ENCODE measurements around the gene ADSL. TPM values are rescaled to one million over a fixed set of nuclear protein-coding genes. Genes with fewer than 3 reads are reported as not detected.

The ADSL gene
- total RNA-seq (2012; rRNA removed), result 181 and 229 TPM in 2 replicates
- polyA plus RNA-seq (2012; rRNA removed), result 89.8 and 93.6 TPM in 2 replicates
- 54.2 and 95.4 TPM in 2 replicates for polyA plus RNA-seq (2012; cell fraction: cytosol; rRNA removed)
- 84.2 and 143 TPM in 2 replicates for polyA plus RNA-seq (2012; cell fraction: nucleus; rRNA removed; ENCODE audit: low replicate concordance)
- Bru-seq, nascent RNA, result percentile 80 among the genes with signal in this experiment
- BruChase-seq, experiment 1, labeled RNA remaining after a 6-hour chase, result percentile 93 among the genes with signal in this experiment
- percentile 85 among the genes with signal in this experiment for BruChase-seq, experiment 2, labeled RNA remaining after a 2-hour chase
- long read RNA-seq, full-length matches to known transcripts, result 74 of 83 reads
- long read RNA-seq, partial matches to known transcripts, result 3 of 83 reads
- long read RNA-seq, other reads (novel, unspliced or antisense), result 6 of 83 reads

GRCh38 chr22:40346185-40347118 lies at the start of gene ADSL:
Gene ADSL, plus strand, starts transcription at chr22:40346500. Its CDS starts 59 bp downstream, at chr22:40346559.
- DNase-seq (peak; percentile 79), ATAC-seq (ENCODE audit: low read depth) (peak; percentile 97)
- peak within 1 kb of the TSS; percentile 94 for H4K91ac ChIP-seq (ENCODE audit: insufficient read depth, low read depth, low read length)
- H3K4me3 ChIP-seq (ENCODE audit: insufficient read depth, low read depth, low read length), result peak within 1 kb of the TSS; percentile 88
- no TSS peak for BruUV-seq (replicated peaks)
- intact Hi-C loops (cut with micrococcal nuclease), result loop anchor here (1.0 to 5.0 kb wide), 4 partner anchors 34 to 302 kb away; partner anchors contain the start of gene TNRC6B
- peak within 1 kb of the TSS; percentile 73 for H3K18ac ChIP-seq (ENCODE audit: low read depth, low read length)
- peak within 1 kb of the TSS; percentile 96 for H2BK5ac ChIP-seq (ENCODE audit: low read depth, low read length, poor library complexity, severe bottlenecking)
- peak within 1 kb of the TSS; percentile 95 for H3K27ac ChIP-seq (ENCODE audit: insufficient read depth, low read length)
- H3K9me1 ChIP-seq (ENCODE audit: insufficient read depth, low read length), result peaks cover 3% of the 10 kb centered on the region; the same call in 1 of the 2 replicates
- H3K4ac ChIP-seq (ENCODE audit: low read depth, low read length), result peak within 1 kb of the TSS; percentile 95
- ChIA-PET CTCF (interaction anchor here (0.8 to 1.3 kb wide), 3 partner anchors 11 to 310 kb away, joined by 4 read pairs; no protein-coding TSS in a partner anchor), POLR2A (ENCODE audit: unreplicated experiment) (interaction anchor here (0.5 to 0.6 kb wide), 2 partner anchors 75 to 180 kb away, joined by 5 to 11 read pairs; no protein-coding TSS in a partner anchor)
- H4K5ac ChIP-seq (ENCODE audit: low read depth, low read length), result peak within 1 kb of the TSS; percentile 91
- peak within 1 kb of the TSS; percentile 97 for H3K14ac ChIP-seq (replicated peaks; ENCODE audit: low read depth, low read length)
- peaks cover 10% of the 10 kb centered on the region for H3K36me3 ChIP-seq (ENCODE audit: control insufficient read depth, insufficient read depth, low read length)
- H3K4me2 ChIP-seq (ENCODE audit: low read depth, low read length), result peak within 1 kb of the TSS; percentile 86
- H3K27me3 ChIP-seq (ENCODE audit: control insufficient read depth, insufficient read depth, low read length), result no peaks in the 10 kb centered on the region
- WGBS, 2 experiments (ENCODE audit: extremely low coverage in 2 of 2, insufficient read length in 1 of 2), result 0% methylated on average over 23 of the region's 65 CpGs; no CpG with 5 or more reads in 1 of the 2 experiments
- H2BK15ac ChIP-seq (ENCODE audit: low read depth, low read length), result peak within 1 kb of the TSS; percentile 76; the same call in 2 of the 3 replicates
- H2BK120ac ChIP-seq (ENCODE audit: low read depth, low read length), result peak within 1 kb of the TSS; percentile 90
- peak within 1 kb of the TSS; percentile 98 for H2AFZ ChIP-seq (replicated peaks; ENCODE audit: low read length, poor library complexity)
- H4K8ac ChIP-seq (ENCODE audit: low read depth in 2 of 2, low read length in 2 of 2), result peak within 1 kb of the TSS; percentile 96 to 97
- no peaks in the 10 kb centered on the region for H3K9me3 ChIP-seq (ENCODE audit: control insufficient read depth, insufficient read depth, low read length)
- H3K56ac ChIP-seq (ENCODE audit: extremely low read depth, insufficient read depth, low read length), result peak within 1 kb of the TSS; percentile 94
- H3K4me1 ChIP-seq (ENCODE audit: control insufficient read depth, insufficient read depth, low read length), result no peaks in the 10 kb centered on the region
- peaks cover 19 to 52% of the 10 kb centered on the region in 2 experiments; a peak in 3 of 4 replicates for H3K79me1 ChIP-seq (ENCODE audit: low read depth in 1 of 2, low read length in 2 of 2)
- peak within 1 kb of the TSS; percentile 89 for H2AK5ac ChIP-seq (ENCODE audit: low read depth, low read length)
- peaks cover 18% of the 10 kb centered on the region for H4K20me1 ChIP-seq (ENCODE audit: insufficient read depth, low read length)
- in situ Hi-C loops (cut with MboI; ENCODE audit: low sequenced_read_pairs), result loop anchor here (5.0 to 10.0 kb wide), 3 partner anchors 169 to 812 kb away; partner anchors contain the start of genes RPS19BP1 and TNRC6B
- H2AK9ac ChIP-seq (replicated peaks; ENCODE audit: low read depth, low read length, poor library complexity), result peak within 1 kb of the TSS; percentile 90
- H2BK20ac ChIP-seq (ENCODE audit: low read depth, low read length), result peak within 1 kb of the TSS; percentile 45; the same call in 1 of the 2 replicates
- peak within 1 kb of the TSS; percentile 94 for H3K9ac ChIP-seq (ENCODE audit: low read depth, low read length)
- dilution Hi-C loops (cut with HindIII; ENCODE audit: low sequenced_read_pairs, unreplicated experiment), result no loop called here
- H3K23ac ChIP-seq (ENCODE audit: low read depth, low read length), result peak within 1 kb of the TSS; percentile 95
- TF ChIP-seq RCOR1 (IDR thresholded peaks at IDR 0.05; ENCODE audit: insufficient replicate concordance, low read length) (no peak), RAD21 (IDR thresholded peaks at IDR 0.05; ENCODE audit: low read length) (no peak), CEBPB (IDR thresholded peaks at IDR 0.05; ENCODE audit: low read depth, low read length) (no peak), SMC3 (IDR thresholded peaks at IDR 0.05; ENCODE audit: low read depth, low read length) (no peak), FOS (IDR thresholded peaks at IDR 0.05; ENCODE audit: low read depth, low read length) (no peak), MXI1 (IDR thresholded peaks at IDR 0.05; ENCODE audit: borderline replicate concordance, low read depth, low read length) (peak; percentile 87), MAFK (IDR thresholded peaks at IDR 0.05; ENCODE audit: low read depth, low read length) (no peak), MAZ (IDR thresholded peaks at IDR 0.05; ENCODE audit: borderline replicate concordance, low read depth, low read length) (peak; percentile 27; the same call in 1 of the 2 replicates), NFE2L2 (IDR thresholded peaks at IDR 0.05; ENCODE audit: low read depth, low read length) (no peak), CTCF (conservative IDR thresholded peaks at IDR 0.05; ENCODE audit: low read depth, low read length) (0 out of 2 replicates have a peak, but pooled peaks have one; percentile 19), BHLHE40 (IDR thresholded peaks at IDR 0.05; ENCODE audit: low read depth, low read length) (peak; percentile 97)
